ENCODE measurements around the gene ZBTB4. TPM values are rescaled to one million over a fixed set of nuclear protein-coding genes. Genes with fewer than 3 reads are reported as not detected.
A peak's percentile ranks its signal among the peaks of the same experiment; 100 is the strongest.

The ZBTB4 gene
- total RNA-seq, 1 experiment from 2014 or later: 15.5 TPM

DNA sequence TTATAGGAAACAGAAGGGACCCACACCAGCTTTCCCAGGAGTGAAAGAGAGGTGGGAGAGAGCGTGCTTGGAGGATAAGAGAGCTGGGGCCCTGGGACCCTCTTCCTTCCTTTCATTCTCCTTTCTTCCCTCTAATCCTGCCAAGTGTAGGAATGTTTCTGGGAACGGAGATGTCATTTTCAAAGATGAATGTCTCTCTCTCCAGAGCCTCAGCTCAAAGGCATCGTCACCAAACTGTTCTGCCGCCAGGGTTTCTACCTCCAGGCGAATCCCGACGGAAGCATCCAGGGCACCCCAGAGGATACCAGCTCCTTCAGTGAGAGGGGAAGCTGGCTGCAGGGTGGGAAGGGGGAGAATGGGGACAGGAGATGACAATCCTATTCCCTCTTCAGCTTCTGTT lies 38.2 kb downstream of the ZBTB4 start:
- no peaks in the 10 kb centered on the region for H3K4me1 ChIP-seq
- DNase-seq: no peak
- Mint-ChIP-seq H3K36me3 (ENCODE audit: insufficient read depth, unreplicated experiment) (peaks cover 8% of the 10 kb centered on the region), H3K27me3 (ENCODE audit: insufficient read depth, unreplicated experiment) (no peaks in the 10 kb centered on the region), H3K9me3 (ENCODE audit: unreplicated experiment) (no peaks in the 10 kb centered on the region), H3K4me1 (ENCODE audit: low read depth, unreplicated experiment) (peaks cover 6% of the 10 kb centered on the region), H3K27ac (ENCODE audit: unreplicated experiment) (no peak overlapping the region), H3K4me3 (ENCODE audit: unreplicated experiment) (no peak overlapping the region)
- intact Hi-C loops (cut with micrococcal nuclease; ENCODE audit: unreplicated experiment): no loop called here
- ChIA-PET POLR2A (no interaction called here), CTCF (no interaction called here)
- BruUV-seq (replicated peaks): no TSS peak
- H3K36me3 ChIP-seq (ENCODE audit: control insufficient read depth, insufficient read depth, low read length): no peaks in the 10 kb centered on the region
- no peak overlapping the region for H3K4me3 ChIP-seq (ENCODE audit: low read depth, low read length)
- TF ChIP-seq, protein P1, sequence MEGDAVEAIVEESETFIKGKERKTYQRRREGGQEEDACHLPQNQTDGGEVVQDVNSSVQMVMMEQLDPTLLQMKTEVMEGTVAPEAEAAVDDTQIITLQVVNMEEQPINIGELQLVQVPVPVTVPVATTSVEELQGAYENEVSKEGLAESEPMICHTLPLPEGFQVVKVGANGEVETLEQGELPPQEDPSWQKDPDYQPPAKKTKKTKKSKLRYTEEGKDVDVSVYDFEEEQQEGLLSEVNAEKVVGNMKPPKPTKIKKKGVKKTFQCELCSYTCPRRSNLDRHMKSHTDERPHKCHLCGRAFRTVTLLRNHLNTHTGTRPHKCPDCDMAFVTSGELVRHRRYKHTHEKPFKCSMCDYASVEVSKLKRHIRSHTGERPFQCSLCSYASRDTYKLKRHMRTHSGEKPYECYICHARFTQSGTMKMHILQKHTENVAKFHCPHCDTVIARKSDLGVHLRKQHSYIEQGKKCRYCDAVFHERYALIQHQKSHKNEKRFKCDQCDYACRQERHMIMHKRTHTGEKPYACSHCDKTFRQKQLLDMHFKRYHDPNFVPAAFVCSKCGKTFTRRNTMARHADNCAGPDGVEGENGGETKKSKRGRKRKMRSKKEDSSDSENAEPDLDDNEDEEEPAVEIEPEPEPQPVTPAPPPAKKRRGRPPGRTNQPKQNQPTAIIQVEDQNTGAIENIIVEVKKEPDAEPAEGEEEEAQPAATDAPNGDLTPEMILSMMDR (IDR thresholded peaks at IDR 0.05; ENCODE audit: insufficient read depth in 1 of 2, low read depth in 1 of 2, low read length in 1 of 2, severe bottlenecking in 1 of 2, unreplicated experiment in 1 of 2): no peak
- H3K27me3 ChIP-seq (replicated peaks; ENCODE audit: control insufficient read depth, insufficient read depth, low read length): no peaks in the 10 kb centered on the region
- no peaks in the 10 kb centered on the region for H3K9me3 ChIP-seq

DNA sequence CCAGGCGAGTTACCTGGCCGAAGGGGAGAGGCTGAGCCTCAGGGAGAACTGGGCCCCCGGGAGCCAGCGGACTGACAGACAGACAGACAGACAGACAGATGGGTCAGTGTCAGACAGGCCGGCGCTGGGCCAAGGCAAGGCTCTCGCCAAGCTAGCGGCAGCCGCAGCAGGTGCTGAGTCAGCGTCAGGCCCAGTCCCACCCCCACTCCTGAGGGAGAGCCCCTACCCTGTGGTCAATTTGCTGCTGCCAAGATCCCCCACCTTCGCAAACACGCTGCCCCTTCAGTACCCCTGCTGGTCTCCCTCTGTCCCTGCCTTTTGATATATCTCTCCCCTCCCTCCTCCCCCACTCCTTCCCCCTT lies 38.6 kb downstream of the ZBTB4 start:
- CTCF ChIA-PET: interaction anchor here (0.8 to 1.7 kb wide), 2 partner anchors 61 to 120 kb away, joined by 3 to 8 read pairs; no protein-coding TSS in a partner anchor
- H3K9me3 ChIP-seq: no peaks in the 10 kb centered on the region
- BruUV-seq (replicated peaks): no TSS peak
- intact Hi-C loops (cut with micrococcal nuclease; ENCODE audit: unreplicated experiment): no loop called here
- no peaks in the 10 kb centered on the region for H3K36me3 ChIP-seq (ENCODE audit: control insufficient read depth, insufficient read depth, low read length)
- TF ChIP-seq, protein P1 (IDR thresholded peaks at IDR 0.05; ENCODE audit: insufficient read depth in 1 of 2, low read depth in 1 of 2, low read length in 1 of 2, severe bottlenecking in 1 of 2, unreplicated experiment in 1 of 2): no peak
- peaks cover 6% of the 10 kb centered on the region for H3K4me1 Mint-ChIP-seq (ENCODE audit: low read depth, unreplicated experiment)
- DNase-seq: no peak
- peak overlapping the region; percentile 89 for H3K4me3 Mint-ChIP-seq (ENCODE audit: unreplicated experiment)
- POLR2A ChIA-PET: no interaction called here
- no peaks in the 10 kb centered on the region for H3K4me1 ChIP-seq
- H3K27me3 Mint-ChIP-seq (ENCODE audit: insufficient read depth, unreplicated experiment): no peaks in the 10 kb centered on the region
- no peaks in the 10 kb centered on the region for H3K9me3 Mint-ChIP-seq (ENCODE audit: unreplicated experiment)
- no peak overlapping the region for H3K4me3 ChIP-seq (ENCODE audit: low read depth, low read length)
- H3K36me3 Mint-ChIP-seq (ENCODE audit: insufficient read depth, unreplicated experiment): peaks cover 13% of the 10 kb centered on the region
- no peak overlapping the region for H3K27ac Mint-ChIP-seq (ENCODE audit: unreplicated experiment)
- H3K27me3 ChIP-seq (replicated peaks; ENCODE audit: control insufficient read depth, insufficient read depth, low read length): no peaks in the 10 kb centered on the region

DNA sequence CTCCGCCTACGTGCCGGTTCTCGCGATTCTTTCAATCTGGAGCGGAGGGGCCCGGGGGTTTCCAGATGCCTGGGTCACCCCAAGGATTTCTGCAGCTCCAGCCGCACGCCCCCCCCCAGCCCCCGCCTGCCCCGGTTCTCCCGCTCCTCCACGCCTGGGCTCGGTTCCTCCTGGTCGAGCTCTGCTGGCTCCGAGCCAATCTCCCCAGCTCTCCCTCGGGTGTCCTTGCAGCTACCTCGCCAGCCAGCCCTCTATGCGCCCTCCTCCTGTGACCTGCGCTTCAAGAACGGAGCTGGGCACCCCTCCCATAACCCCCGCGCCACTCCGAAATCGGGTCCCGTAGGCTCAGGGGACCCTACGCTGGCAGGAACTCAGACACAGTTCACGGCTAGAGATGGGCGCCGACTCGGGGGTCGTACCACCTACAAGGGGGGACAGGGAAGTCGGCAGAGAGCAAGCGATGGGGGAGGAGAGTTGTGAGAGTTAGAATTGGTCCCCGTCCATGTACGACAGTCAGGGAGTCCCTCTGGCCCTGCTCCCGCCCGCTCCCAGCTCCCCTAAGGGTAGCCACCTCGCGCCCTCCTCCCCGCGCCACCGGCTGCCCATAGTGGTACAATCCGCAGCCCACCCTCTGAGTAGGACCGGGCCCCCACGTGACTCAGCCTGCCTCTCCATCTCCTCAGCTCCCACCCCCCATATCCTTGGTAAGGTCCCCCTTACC lies 39.2 kb downstream of the ZBTB4 start:
- TF ChIP-seq, protein P1 (IDR thresholded peaks at IDR 0.05; ENCODE audit: insufficient read depth in 1 of 2, low read depth in 1 of 2, low read length in 1 of 2, severe bottlenecking in 1 of 2, unreplicated experiment in 1 of 2): no peak
- Mint-ChIP-seq H3K27ac (ENCODE audit: unreplicated experiment) (no peak overlapping the region), H3K4me1 (ENCODE audit: low read depth, unreplicated experiment) (peaks cover 6% of the 10 kb centered on the region), H3K27me3 (ENCODE audit: insufficient read depth, unreplicated experiment) (no peaks in the 10 kb centered on the region), H3K4me3 (ENCODE audit: unreplicated experiment) (peak overlapping the region; percentile 89), H3K36me3 (ENCODE audit: insufficient read depth, unreplicated experiment) (peaks cover 17% of the 10 kb centered on the region), H3K9me3 (ENCODE audit: unreplicated experiment) (no peaks in the 10 kb centered on the region)
- ChIA-PET CTCF (interaction anchor here (0.5 to 1.7 kb wide), 4 partner anchors 35 to 244 kb away, joined by 3 to 8 read pairs (median 4); no protein-coding TSS in a partner anchor), POLR2A (interaction anchor here (0.6 kb wide), 1 partner anchor 85 kb away, joined by 3 read pairs; the partner anchor contains the start of gene TMEM95)
- Histone ChIP-seq H3K36me3 (ENCODE audit: control insufficient read depth, insufficient read depth, low read length) (no peaks in the 10 kb centered on the region), H3K9me3 (no peaks in the 10 kb centered on the region), H3K4me1 (no peaks in the 10 kb centered on the region), H3K27me3 (replicated peaks; ENCODE audit: control insufficient read depth, insufficient read depth, low read length) (no peaks in the 10 kb centered on the region), H3K4me3 (ENCODE audit: low read depth, low read length) (peak overlapping the region; percentile 37)
- intact Hi-C loops (cut with micrococcal nuclease; ENCODE audit: unreplicated experiment): no loop called here
- DNase-seq: peak in 1 of 2 experiments; percentile 41
- no TSS peak for BruUV-seq (replicated peaks)
